T-helper 17 cell (primary cell): ENCODE data around the gene IL1R2. TPM values are rescaled to one million over a fixed set of nuclear protein-coding genes. Genes with fewer than 3 reads are reported as not detected.

Source experiments
- ATAC-seq: fragments of 150-1000 bp; cut with Tn5 transposase; 2 replicates; pipeline ENCODE4 v1.10.0; 2021; ENCODE audit warnings: mild to moderate bottlenecking, moderate library complexity
- DNase-seq, 3 donors: peaks; one replicate each; pipeline versions ENCODE4 v3.0.0 to v3.0.0-alpha.2; 2020 to 2021
- H3K9me3 ChIP-seq: one replicate; pipeline ENCODE4 v1.7.0; 2013; ENCODE audit warnings: low read length, mild to moderate bottlenecking; ENCODE audit not compliant: control insufficient read depth, poor library complexity, severe bottlenecking
- H3K27ac Mint-ChIP-seq: one replicate; pipeline ENCODE4 v1.8.0; 2022; ENCODE audit warnings: mild to moderate bottlenecking, moderate library complexity, mixed read lengths
- H3K27me3 Mint-ChIP-seq: one replicate; pipeline ENCODE4 v1.8.0; 2022; ENCODE audit warnings: mixed read lengths
- H3K36me3 Mint-ChIP-seq: one replicate; pipeline ENCODE4 v1.8.0; 2022; ENCODE audit warnings: low read depth, mixed read lengths
- H3K4me1 Mint-ChIP-seq: one replicate; pipeline ENCODE4 v1.8.0; 2022; ENCODE audit warnings: mild to moderate bottlenecking, mixed read lengths
- H3K4me3 Mint-ChIP-seq: one replicate; pipeline ENCODE4 v1.8.0; 2022; ENCODE audit warnings: mild to moderate bottlenecking, moderate library complexity, mixed read lengths
- total RNA-seq, 4 donors: library from RNA in 2 of 4; stranded (reverse) in 2 of 4; gene quantifications; one replicate each; pipeline ENCODE4 v1.2.3 and lab custom pipeline; 2022 to 2026

Gene IL1R2
- total RNA-seq, 2 donors from 2014 or later: 1.1 to 1.9 TPM

- Mint-ChIP-seq H3K27ac (no peak overlapping the region), H3K27me3 (no peaks in the 10 kb centered on the region), H3K36me3 (no peaks in the 10 kb centered on the region), H3K4me3 (no peak overlapping the region), H3K4me1 (peaks cover 6% of the 10 kb centered on the region)
- H3K9me3 ChIP-seq: no peaks in the 10 kb centered on the region
- ATAC-seq (no peak), DNase-seq (no peak)
These were observed 81.0 kb downstream of the IL1R2 start for GRCh38 chr2:102072741-102073140.

GRCh38 chr2:102073168-102073724, 81.5 kb downstream of the IL1R2 start:
- no peak for DNase-seq
- H3K36me3 Mint-ChIP-seq: no peaks in the 10 kb centered on the region
- no peak overlapping the region for H3K27ac Mint-ChIP-seq
- peaks cover 8% of the 10 kb centered on the region for H3K4me1 Mint-ChIP-seq
- H3K27me3 Mint-ChIP-seq: no peaks in the 10 kb centered on the region
- H3K4me3 Mint-ChIP-seq: no peak overlapping the region
- ATAC-seq: no peak
- H3K9me3 ChIP-seq: no peaks in the 10 kb centered on the region

- peaks cover 10% of the 10 kb centered on the region for H3K4me1 Mint-ChIP-seq
- DNase-seq: no peak
- H3K36me3 Mint-ChIP-seq: no peaks in the 10 kb centered on the region
- no peaks in the 10 kb centered on the region for H3K27me3 Mint-ChIP-seq
- no peak overlapping the region for H3K4me3 Mint-ChIP-seq
- no peaks in the 10 kb centered on the region for H3K9me3 ChIP-seq
- no peak overlapping the region for H3K27ac Mint-ChIP-seq
- no peak for ATAC-seq
These were observed 82.5 kb downstream of the IL1R2 start for GRCh38 chr2:102074152-102074783.

- ATAC-seq: no peak
- DNase-seq: no peak
- Mint-ChIP-seq H3K36me3 (no peaks in the 10 kb centered on the region), H3K27me3 (no peaks in the 10 kb centered on the region), H3K4me3 (no peak overlapping the region), H3K4me1 (peaks cover 13% of the 10 kb centered on the region), H3K27ac (no peak overlapping the region)
- no peaks in the 10 kb centered on the region for H3K9me3 ChIP-seq
These were observed 83.7 kb downstream of the IL1R2 start for GRCh38 chr2:102075479-102075878.

GRCh38 chr2:102076512-102076911, 84.8 kb downstream of the IL1R2 start:
- Mint-ChIP-seq H3K4me3 (no peak overlapping the region), H3K27me3 (no peaks in the 10 kb centered on the region)
- no peak for ATAC-seq

More at GRCh38 chr2:102076512-102076911, 84.8 kb downstream of the IL1R2 start:
- H3K36me3 Mint-ChIP-seq: no peaks in the 10 kb centered on the region
- no peak for DNase-seq
- no peak overlapping the region for H3K27ac Mint-ChIP-seq
- peaks cover 20% of the 10 kb centered on the region for H3K4me1 Mint-ChIP-seq
- no peaks in the 10 kb centered on the region for H3K9me3 ChIP-seq

Other genes starting within 250 kb of the IL1R2 start
- gene IL1R1, start 150.8 kb downstream of the IL1R2 start, total RNA-seq: 10 to 100 TPM; 14.3 to 16.5 TPM
- not detected for gene IL1RL2, start 195.1 kb downstream of the IL1R2 start, total RNA-seq